Measurements from ENCODE around the gene RFTN1.

The RFTN1 gene

DNA sequence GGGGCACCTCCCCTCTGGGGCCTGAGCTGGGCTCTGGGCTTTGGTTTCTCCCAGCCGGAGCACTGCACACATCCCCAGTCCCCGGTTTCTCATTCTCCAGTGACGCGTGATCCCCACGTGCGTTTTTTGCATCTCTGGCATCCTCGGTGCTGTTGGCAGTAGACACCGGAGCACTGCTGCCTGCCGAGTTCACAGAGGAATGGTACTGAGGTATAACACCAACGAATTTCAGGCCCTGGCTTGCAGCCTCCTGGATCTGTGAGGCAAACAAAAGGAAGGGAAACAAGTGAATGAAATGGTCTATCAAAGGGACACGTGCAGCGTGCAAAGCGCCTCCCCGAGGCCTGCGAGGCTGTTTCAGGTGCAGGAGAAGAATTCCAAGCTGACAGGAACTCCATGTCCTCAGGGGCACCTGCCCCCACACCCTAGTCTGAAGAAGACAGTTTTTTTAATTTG is 135.6 kb downstream of the RFTN1 start:
- no peak for DNase-seq (ENCODE audit: low spot score)

DNA sequence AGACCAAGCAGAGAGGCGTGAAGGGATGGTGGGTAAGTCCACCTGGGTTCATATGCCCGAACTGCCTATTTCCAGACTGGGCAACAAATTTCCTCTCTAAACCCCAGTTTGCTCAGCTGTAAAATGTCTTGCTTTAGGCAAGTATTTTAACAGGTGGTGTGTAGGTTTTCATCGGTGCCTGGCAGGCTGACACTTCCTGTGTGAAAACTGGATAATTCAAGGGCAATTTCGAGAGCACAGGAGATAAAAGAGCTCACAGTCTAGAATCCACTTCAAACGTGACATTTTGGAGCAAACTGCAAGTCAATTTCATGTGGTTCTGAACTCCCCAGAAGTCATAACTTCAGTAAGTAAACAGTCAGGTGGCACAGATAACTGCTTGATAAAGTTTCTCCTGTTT is 136.3 kb downstream of the RFTN1 start:
- no peak for DNase-seq (ENCODE audit: low spot score)

DNA sequence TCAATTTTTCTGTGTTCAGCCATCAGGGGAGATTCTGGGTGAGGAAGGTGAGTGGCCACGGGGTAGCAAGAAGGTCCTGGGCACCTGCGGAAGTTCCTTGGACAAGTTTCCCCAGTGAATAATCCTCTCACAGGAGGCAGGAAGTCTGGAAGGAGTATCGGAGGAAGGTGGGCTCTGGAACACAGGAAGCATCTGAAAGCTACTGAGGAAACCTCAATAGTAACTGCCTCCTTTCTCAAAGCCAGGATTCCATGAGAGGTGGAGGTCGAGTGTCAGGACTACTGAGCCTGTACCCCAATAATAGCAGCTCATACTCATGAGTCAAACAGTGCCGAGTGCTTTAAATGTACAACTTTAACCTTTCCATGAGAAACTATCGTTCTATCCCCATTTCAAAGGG is 137.6 kb downstream of the RFTN1 start:
- DNase-seq (ENCODE audit: low spot score): no peak

DNA sequence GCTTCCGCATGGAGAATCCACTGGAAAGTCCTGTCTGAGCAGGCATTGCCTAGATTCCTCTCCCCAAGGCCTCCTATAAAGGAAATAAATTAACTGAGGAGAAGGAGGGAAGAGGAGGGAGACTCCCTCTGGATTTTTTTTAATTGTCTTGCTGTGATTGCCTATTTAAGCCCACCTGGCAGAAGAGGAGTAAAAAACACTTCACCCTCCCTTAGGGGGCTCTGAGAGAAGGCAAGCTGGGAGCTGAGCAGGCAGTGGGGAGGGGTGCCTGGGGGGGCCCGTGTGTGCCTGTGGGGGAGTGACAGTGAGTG is 138.6 kb downstream of the RFTN1 start:
- no peak for DNase-seq (ENCODE audit: low spot score)

DNA sequence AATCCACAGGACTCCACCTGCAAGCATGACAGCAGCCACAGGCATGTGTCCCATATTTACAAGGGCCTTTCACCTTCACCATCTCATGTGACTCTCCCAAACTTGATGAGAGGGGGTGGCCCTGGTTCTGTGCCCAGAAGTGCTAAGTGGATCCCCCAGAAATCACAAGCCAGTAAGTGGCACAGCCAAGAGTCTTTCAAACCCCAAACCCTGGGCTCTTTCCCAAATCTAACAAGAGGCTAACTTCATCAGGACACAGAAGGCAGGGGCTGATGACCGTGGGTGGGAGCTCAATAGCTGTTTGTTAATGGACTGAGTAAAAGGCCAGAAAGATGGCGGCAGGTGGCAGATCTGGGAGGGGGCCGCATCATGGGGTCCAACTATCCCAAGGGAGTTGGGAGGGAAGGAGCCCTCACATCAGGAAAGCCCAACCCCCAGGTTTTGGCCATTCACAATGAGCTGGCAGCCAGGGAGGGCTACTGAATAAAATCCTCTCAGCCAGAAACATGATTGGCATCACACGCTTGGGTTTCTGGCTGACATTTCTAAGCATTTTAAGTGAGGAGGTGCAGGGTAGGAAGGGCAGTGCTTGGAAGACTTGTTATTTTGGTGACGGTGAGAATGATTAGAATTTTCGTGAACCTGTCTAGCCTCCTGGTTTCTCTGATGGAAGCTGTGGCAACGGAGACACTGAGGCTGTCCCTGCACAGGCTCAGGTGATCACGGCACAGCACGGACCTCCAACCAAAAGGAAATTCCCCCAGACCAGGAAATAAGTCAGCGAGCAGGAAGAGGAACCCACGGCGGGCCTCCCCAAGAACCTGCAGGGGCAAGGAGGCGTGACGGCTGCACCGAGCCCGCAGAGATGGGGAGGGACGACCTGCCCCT is 139.2 kb downstream of the RFTN1 start:
- no peak for DNase-seq (ENCODE audit: low spot score)

DNA sequence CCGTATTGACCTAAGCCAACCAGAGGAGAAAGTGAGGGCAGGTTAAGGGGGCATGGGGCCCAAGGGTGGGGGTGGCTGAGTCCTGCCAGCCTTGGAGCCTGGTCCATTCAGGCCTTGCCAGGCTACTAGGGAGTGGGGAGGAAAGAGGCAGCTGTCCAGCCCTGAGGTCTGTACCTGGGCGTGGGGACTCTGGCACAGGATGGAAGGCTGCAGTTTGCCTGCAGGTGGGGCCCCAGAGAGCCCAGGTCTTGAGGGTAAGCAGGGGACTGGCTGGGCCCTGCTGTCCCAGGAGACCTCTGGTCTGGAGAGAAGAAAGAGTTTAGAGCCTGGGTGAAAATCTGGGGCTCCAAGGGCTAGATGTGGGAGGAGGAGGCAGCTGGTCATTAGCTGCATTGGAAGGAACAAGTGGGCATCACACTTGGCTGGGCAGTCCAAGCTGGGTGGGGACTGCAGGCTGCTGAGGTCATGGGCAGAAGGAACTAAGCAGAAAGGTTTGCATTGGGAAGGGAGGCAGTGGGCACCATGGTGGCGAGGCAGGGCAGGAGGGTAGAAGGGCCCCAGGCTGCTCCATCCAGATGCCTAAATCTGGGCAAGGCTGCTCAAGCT is 140.1 kb downstream of the RFTN1 start:
- no peak for DNase-seq (ENCODE audit: low spot score)

DNA sequence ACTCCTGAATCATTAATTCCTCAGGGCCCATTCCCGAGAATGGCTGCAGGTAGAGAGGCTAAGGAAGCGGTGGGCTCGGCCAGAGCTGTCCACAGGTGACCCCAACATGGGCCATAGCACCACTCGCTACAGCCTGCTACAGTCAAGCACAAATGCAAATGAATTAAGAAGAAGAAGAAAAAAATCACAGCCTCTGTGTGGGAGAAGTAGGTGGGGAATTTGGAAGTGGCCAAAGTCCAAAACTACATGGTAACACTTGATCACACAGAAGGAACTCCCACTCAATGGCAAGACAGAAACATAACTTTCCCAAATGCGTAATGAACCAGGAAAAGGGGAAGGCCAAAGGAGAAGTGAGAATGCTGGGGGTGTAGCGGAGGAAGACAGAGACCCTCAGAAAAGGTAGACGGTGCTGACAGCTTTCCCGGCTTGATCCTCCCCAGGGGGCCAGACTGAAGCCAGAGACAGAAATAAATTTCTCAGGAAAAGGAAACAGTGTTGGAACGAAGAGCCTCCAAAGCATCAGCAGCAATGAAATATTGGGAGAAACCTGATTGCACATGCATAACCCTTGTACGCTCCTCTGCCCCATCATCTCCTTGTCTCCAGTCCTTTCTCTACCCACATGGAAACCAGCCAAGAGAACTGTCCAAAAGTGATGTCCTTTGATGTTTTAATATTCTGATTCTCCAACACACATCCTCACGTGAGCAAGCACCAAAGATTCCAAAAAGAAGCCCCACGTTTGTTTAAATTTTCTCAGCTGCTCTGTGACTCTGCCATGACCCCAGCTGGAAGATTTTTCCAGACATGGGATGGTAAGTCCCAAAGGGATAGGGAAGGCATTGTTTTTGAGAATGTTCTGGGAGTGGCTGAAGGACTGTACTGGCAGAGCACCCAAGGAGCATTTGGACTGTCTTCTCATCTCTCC is 140.9 kb downstream of the RFTN1 start:
- DNase-seq (ENCODE audit: low spot score): no peak

DNA sequence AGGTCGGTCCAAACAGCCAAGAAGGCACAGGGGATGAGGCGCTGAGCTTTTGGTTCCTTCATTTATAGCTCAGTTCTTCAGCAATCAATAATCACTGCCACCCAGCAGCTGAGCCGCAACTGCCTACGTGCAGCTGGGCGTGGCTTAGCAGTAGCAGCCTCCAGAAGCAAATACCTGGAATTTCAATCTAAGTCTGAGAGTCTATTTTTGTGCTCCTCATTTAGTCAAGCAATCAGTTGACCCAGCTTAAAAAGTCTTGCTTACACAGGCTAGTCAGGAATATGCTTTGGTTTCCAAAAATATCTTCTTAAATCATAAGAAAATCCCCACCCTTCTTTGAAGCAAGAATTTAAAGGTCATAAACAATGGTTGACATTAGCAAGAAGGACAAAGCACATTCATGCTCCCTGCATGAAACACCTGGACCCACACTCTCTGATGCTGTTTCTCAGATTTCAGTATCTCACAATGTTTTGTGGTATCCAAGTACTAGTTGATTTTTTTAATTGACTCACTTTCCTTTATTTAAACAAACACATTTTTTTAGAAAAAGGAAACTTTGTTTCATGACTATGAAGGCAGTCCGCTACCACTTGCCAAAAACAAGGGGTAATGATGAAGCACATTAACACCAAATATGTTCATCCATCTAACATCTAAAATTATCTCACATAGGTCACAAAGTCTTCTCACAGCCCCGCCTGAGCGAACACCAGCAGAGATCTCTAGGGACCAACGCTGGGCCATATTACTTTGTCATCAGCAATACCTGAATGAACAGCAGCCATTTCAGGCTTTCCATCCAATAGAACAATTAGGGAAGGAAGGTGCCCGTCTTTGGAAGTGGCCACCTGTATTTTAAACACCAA is 142.4 kb downstream of the RFTN1 start:
- peak; percentile 32 for DNase-seq (ENCODE audit: low spot score)

DNA sequence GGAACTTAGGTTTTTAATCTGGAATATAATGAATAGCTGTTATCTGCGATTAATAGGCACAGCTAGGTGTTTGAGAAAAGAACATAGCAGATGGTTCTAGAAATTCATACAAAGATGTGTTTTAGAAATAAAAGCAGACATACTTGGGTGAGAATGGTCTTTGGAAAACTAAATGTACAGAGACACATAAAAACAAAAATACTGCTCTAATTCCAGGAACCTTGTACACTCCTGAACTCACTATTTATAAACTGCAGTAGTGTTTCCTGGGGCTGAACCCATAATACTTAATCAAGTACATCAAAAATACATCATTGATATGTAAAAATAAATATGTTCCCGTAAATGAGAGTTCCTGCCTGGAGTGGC is 143.0 kb downstream of the RFTN1 start:
- no peak for DNase-seq (ENCODE audit: low spot score)

DNA sequence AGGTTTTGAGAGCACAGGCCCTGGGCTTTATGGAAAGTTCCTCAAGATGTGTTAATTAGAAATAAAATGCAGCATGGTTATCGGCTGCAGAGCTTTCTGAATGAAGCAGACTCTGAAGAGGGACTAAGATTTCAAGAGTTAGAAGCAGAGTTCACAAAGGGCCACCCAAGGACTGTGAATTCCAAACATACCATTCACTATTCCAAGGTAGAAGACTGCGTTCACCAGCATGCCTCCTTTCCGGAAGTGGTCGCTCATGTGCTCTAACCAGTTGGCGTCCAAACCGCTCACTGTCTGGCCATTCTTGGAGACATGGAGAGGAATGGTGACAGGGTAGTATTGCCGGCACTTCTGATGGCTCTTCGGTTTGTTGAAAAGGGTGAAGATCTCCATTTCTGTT is 143.6 kb downstream of the RFTN1 start:
- no peak for DNase-seq (ENCODE audit: low spot score)

DNA sequence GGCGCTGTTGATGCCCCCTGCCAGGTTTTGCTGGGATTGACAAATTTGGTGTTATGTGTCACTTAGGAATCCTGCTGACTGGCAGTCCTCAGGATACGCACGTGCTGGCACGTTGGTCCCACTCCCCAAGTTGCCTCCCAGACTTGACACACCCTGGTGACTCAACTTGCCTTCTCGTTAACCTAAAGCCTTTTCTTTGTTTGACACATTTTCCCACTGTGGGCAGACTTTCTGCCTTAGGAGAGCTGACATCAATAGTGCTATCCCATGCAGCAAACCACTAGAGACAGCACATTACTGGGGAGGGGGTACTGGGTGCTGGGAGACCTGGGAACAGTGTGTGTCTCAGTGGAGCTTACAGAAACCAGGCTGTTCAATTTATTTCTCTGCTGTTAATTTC is 144.2 kb downstream of the RFTN1 start:
- DNase-seq (ENCODE audit: low spot score): no peak

DNA sequence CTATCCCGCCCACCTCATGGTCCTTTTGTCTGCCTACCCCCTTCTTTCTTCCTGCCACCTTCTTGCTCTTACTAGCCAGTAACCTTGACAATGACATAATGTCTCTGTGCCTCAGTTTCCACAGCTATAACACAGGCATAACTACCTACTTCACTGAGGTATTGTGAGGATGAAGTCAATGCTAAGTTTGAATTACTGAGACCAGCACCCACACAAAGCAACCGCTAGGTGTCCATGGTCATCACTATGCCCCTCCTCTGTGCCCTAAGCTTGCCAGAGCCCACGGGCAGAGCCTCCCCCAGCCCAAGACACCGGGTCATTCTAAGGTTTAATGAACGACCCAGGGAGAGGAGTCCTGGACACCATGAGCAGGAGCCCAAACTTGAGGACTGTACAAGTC is 146.9 kb downstream of the RFTN1 start:
- no peak for DNase-seq (ENCODE audit: low spot score)

DNA sequence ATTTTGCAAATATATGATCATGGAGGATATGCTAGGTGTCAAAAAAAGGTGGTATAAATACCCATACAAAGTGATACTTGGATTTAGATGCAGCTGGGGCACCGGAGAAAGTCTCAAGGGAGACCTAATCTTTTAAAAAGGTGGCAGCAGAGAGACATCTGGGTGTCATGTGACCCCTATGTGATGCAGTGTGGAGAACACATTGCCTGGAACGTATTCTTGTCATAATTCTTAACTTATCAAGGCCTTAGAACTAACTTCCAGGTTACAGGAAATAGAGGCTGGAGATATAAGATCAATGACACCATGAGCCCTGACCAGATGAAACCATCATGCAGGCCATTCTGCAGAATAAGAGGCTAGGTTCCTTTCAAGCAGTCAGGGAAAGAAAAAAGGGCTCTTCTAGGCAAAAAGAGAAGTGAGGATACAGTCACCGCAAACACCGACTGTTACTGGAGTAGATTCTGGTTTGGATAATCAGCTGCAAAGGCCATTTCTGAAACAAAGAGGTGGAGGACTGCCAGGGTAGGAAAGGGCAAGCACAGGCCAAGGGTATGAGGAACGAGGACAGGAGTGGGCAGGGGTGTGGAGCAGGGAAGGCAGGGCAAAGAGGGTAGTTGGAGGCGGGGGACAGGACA is 147.9 kb downstream of the RFTN1 start:
- no peak for DNase-seq (ENCODE audit: low spot score)

DNA sequence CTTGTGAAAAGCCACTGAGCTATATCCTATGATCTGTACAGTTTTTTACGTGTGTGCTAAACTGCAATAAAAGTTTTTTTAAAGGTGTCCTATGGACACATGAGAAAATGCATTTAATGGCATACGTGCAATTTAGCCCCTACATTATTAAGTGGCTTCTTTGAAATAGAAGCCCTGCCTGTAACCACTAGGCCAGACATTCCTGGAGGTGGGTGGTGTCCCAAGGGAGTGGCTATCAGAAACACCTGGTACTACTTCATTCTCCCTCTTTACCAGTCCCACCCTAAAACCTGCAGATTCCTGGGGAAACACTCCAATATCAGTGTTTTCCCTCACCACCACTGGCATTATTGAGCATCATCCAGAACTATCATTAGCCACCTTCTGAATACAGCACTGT is 148.5 kb downstream of the RFTN1 start:
- no peak for DNase-seq (ENCODE audit: low spot score)

DNA sequence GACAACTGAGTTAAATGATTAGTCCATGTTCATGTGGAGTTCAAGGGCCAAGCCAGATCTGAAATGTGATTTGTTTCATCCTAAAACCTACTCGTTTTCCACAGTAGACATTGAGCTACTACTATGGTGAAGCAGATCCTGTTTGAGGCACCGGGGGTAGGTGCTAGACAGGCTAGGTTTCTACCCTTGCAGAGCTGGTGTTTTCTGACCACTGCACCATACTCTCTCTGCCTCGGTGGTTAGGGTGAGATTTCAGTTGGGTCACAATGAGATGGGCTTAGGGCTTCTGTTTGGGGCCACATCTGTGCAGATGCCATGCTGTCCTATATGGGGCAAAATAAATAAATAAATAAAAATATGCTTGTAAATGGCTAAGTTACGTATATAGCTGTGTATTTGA is 149.2 kb downstream of the RFTN1 start:
- DNase-seq (ENCODE audit: low spot score): no peak

DNA sequence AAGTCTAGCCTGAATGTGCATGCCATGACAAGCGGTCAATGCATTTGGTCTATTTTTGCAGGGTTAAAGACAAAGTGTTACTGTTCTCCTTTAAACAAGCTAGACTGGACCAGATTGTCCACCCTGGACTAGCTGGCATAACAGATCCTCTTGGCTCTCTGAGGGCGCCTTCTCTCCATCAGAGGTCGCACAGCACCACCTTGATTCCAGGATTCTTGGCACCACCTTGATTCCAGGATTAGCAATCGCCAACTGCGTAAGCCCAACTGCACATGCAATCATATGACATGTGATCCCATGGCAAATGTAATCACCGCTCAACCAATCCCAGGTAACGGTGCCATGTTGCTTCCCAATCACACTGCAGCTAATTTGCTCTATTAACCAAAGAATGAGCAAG is 149.9 kb downstream of the RFTN1 start:
- DNase-seq (ENCODE audit: low spot score): no peak

DNA sequence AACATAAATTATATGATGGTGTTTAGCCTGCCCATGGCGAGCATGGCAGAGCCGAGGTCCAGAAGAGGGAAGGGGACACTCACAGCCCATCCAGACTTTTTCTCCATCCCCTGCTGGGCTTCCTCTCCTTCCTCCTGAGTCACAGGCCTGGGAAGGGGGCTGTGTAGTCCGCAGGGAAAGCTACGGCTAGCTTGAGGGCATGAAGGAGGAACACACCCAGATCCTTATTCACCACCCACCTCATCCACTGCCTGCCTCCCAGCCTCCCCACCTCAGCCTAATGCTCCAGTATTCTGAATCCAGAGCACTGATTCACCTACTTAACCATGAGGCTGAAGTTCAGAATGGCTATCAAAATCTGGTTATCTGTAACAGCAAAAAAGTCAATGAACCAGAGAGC is 150.7 kb downstream of the RFTN1 start:
- DNase-seq (ENCODE audit: low spot score): no peak

DNA sequence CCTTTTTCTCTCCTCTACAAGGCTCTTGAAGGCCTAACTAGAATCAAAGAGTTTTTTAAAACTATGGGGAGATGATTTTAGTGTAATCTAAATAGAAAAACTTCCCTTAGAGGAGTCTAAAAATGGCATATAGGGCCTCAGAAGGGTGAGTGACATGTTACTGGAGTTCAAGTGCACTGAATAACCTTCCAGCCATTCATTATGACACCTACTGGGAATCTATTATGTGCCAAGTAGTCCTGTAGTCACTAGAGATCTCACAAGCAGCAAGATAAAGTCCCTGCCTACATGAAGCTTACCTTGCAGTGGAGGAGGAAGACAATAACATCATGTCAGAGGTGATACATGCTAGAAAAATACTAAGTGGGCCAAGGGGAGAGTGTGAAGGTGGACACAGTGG is 152.4 kb downstream of the RFTN1 start:
- DNase-seq (ENCODE audit: low spot score): no peak

DNA sequence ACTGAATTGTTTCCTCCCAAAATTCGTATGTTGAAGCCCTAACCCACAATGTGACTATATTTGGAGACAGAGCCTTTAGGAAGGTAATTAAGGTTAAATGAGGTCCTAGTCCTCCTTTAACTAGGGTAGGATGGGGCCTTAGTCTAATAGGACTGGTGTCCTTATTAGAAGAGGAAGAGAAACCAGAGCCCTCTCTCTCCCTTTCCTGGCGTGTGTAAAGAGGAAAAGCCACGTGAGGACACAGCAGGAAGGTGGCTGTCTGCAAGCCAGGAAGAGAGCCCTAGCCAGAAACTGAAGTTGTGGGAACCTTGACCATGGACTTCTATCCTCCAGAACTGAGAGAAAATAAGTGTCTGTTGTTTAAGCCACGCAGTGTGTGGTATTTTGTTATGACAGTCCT is 154.2 kb downstream of the RFTN1 start:
- DNase-seq (ENCODE audit: low spot score): no peak

DNA sequence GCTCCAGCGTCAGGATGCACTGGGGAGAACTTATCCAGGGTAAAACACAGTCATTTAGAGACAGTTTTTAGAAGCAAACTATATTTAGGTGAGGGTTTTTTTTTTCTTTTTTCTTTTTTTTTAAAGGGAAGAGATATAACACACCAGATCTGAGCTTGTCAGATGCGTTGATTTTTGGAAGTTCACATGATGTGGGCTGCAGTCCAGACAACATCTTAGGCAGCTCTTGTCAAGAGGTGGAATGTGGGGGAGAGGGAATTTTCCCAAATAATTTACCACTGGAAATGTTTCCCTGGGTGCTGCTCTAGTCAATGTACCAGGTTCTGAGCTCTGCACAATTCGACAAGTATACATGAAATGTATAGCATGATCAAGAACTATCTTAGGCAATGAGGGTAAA is 155.2 kb downstream of the RFTN1 start:
- DNase-seq (ENCODE audit: low spot score): no peak
